GM12878 (cell line): ENCODE data around the gene MEOX1. TPM values are rescaled to one million over a fixed set of nuclear protein-coding genes. Genes with fewer than 3 reads are reported as not detected.
A peak's percentile ranks its signal among the peaks of the same experiment; 100 is the strongest.

ENCODE experiments used
- ATAC-seq: fragments of 200-7000 bp; cut with Tn5 transposase; 3 replicates; pipeline ENCODE4 v1.9.1; 2020; ENCODE audit warnings: mild to moderate bottlenecking, moderate library complexity
- BruUV-seq: library from RNA; stranded (reverse); fragments of 400-500 nt; replicated peaks from 2 replicates; lab custom pipeline; 2021; lab: Mats Ljungman, UMichigan
- CTCF ChIA-PET: fragments of 300-600 bp; sonication (Branson Sonifier 250); formaldehyde crosslinking; extraction: SDS; loops from one replicate; lab custom pipeline; 2021; ENCODE audit warnings: inconsistent platforms; lab: Yijun Ruan, JAX
- POLR2A ChIA-PET: fragments of 350-600 bp; formaldehyde crosslinking; extraction: SDS; loops from one replicate; lab custom pipeline; 2021; ENCODE audit warnings: inconsistent platforms; lab: Charles Lee
- RAD21 ChIA-PET: fragments of 300-600 bp; sonication (Branson Sonifier 250); formaldehyde crosslinking; loops from one replicate; lab custom pipeline; 2023; ENCODE audit warnings: antibody characterized with exemption; ENCODE audit not compliant: unreplicated experiment; lab: Charles Lee
- SMC1A ChIA-PET: fragments of 300-600 bp; sonication (Branson Sonifier 250); formaldehyde crosslinking; loops from one replicate; lab custom pipeline; 2023; ENCODE audit not compliant: unreplicated experiment, uncharacterized antibody; lab: Charles Lee
- DNase-seq: peaks from one replicate; pipeline ENCODE4 v3.0.0-alpha.2; 2011; ENCODE audit warnings: low read depth, low spot score
- FAIRE-seq: peaks from 3 replicates; lab custom pipeline; 2011; peaks lifted over from hg19 to GRCh38; lab: Jason Lieb, UNC
- H2AFZ ChIP-seq: 2 replicates; pipeline ENCODE4 v1.6.0; 2011; ENCODE audit warnings: low read depth, low read length, control low read depth; ENCODE audit not compliant: control insufficient read depth
- H3K27ac ChIP-seq: 2 replicates; pipeline ENCODE4 v1.5.1; 2011; ENCODE audit warnings: control low read depth; ENCODE audit not compliant: control insufficient read depth, insufficient read depth
- H3K27me3 ChIP-seq, 2 experiments: replicated peaks in 1 of 2; 2 replicates each; pipeline versions ENCODE4 v1.6.0 to v1.6.1; 2011; ENCODE audit warnings: low read length in 1 of 2; ENCODE audit not compliant: control insufficient read depth in 2 of 2, insufficient read depth in 2 of 2
- H3K36me3 ChIP-seq, 2 experiments: 2 replicates each; pipeline ENCODE4 v1.5.1; 2011; ENCODE audit warnings: low read length in 1 of 2; ENCODE audit not compliant: control insufficient read depth in 2 of 2, insufficient read depth in 2 of 2
- H3K4me1 ChIP-seq: 2 replicates; pipeline ENCODE4 v1.6.1; 2011; ENCODE audit warnings: mild to moderate bottlenecking, low read length, moderate library complexity, mixed read lengths; ENCODE audit not compliant: control insufficient read depth, insufficient read depth
- H3K4me2 ChIP-seq: 2 replicates; pipeline ENCODE4 v1.6.0; 2011; ENCODE audit warnings: control low read depth; ENCODE audit not compliant: control insufficient read depth, insufficient read depth
- H3K4me3 ChIP-seq: fragments of 200-600 bp; sonication (generic); 2 replicates; pipeline ENCODE4 v1.5.1; 2016
- H3K79me2 ChIP-seq: 2 replicates; pipeline ENCODE4 v1.6.0; 2011; ENCODE audit warnings: low read length; ENCODE audit not compliant: control insufficient read depth, insufficient read depth
- H3K9ac ChIP-seq: 2 replicates; pipeline ENCODE4 v1.8.0; 2011; ENCODE audit warnings: low read length, control low read depth, mixed read lengths; ENCODE audit not compliant: control insufficient read depth, insufficient read depth
- H3K9me3 ChIP-seq: replicated peaks from 3 replicates; pipeline ENCODE4 v1.5.1; 2011; ENCODE audit warnings: mild to moderate bottlenecking, low read length; ENCODE audit not compliant: control insufficient read depth, insufficient read depth
- H4K20me1 ChIP-seq: 2 replicates; pipeline ENCODE4 v1.6.0; 2011; ENCODE audit not compliant: control insufficient read depth, insufficient read depth
- BACH1 ChIP-seq: fragments of 450-650 bp; IDR thresholded peaks from 2 replicates; pipeline ENCODE4 v1.6.1; 2017; ENCODE audit warnings: mild to moderate bottlenecking, borderline replicate concordance
- BMI1 ChIP-seq: fragments of 450-650 bp; IDR thresholded peaks from 2 replicates; pipeline ENCODE4 v1.6.1; 2016; ENCODE audit warnings: mild to moderate bottlenecking, moderate library complexity, borderline replicate concordance
- CBFB ChIP-seq: IDR thresholded peaks from 2 replicates; pipeline ENCODE4 v1.6.1; 2016; ENCODE audit warnings: antibody characterized with exemption, low read depth
- EED ChIP-seq: sonication (generic); IDR thresholded peaks from 2 replicates; pipeline ENCODE4 v1.6.1; 2016; ENCODE audit warnings: antibody characterized with exemption, low read depth
- EGR1 ChIP-seq, 2 experiments: IDR thresholded peaks; 1 replicate in 1 of 2; 2 replicates in 1 of 2; pipeline ENCODE4 v1.6.1; 2011 to 2012; ENCODE audit warnings: low read depth in 2 of 2, low read length in 2 of 2, borderline replicate concordance in 1 of 2, mild to moderate bottlenecking in 1 of 2, moderate library complexity in 1 of 2
- EP300 ChIP-seq, 2 experiments: fragments of 150-350 bp in 1 of 2; IDR thresholded peaks; 2 replicates each; pipeline ENCODE4 v1.6.1; 2011 to 2012; ENCODE audit warnings: low read depth in 2 of 2, low read length in 2 of 2, borderline replicate concordance in 1 of 2, improper control_type of control experiment in 1 of 2, inconsistent platforms in 1 of 2; ENCODE audit not compliant: control insufficient read depth in 1 of 2
- GATAD2B ChIP-seq: fragments of 450-650 bp; conservative IDR thresholded peaks from 2 replicates; pipeline ENCODE4 v1.6.1; 2017; ENCODE audit warnings: low read depth, mild to moderate bottlenecking, moderate library complexity
- KLF5 ChIP-seq: fragments of 450-650 bp; IDR thresholded peaks from 2 replicates; pipeline ENCODE4 v1.6.1; 2014; ENCODE audit warnings: mild to moderate bottlenecking; ENCODE audit not compliant: partially characterized antibody
- MEF2B ChIP-seq: fragments of 450-650 bp; IDR thresholded peaks from 2 replicates; pipeline ENCODE4 v1.6.1; 2018; ENCODE audit warnings: mild to moderate bottlenecking, moderate library complexity; ENCODE audit not compliant: partially characterized antibody, poor library complexity, severe bottlenecking
- NR2F1 ChIP-seq: fragments of 450-650 bp; conservative IDR thresholded peaks from 2 replicates; pipeline ENCODE4 v1.6.1; 2017; ENCODE audit warnings: mild to moderate bottlenecking
- PAX5 ChIP-seq: IDR thresholded peaks from 2 replicates; pipeline ENCODE4 v1.6.1; 2011; ENCODE audit warnings: low read depth, low read length, borderline replicate concordance
- POU2F2 ChIP-seq: IDR thresholded peaks from 3 replicates; pipeline ENCODE4 v1.6.1; 2011; ENCODE audit warnings: low read depth, mild to moderate bottlenecking, low read length, borderline replicate concordance
- ZNF217 ChIP-seq: fragments of 450-650 bp; IDR thresholded peaks from 2 replicates; pipeline ENCODE4 v1.6.1; 2017; ENCODE audit warnings: antibody characterized with exemption, mild to moderate bottlenecking
- WGBS: methylation state at CpG from one replicate; pipeline ENCODE4 v1.1.6; 2016; ENCODE audit warnings: low lambda C conversion rate; ENCODE audit not compliant: insufficient replicate concordance, insufficient coverage; ENCODE audit errors: missing lambda C conversion rate; 5-methylcytosine and 5-hydroxymethylcytosine counted together
- in situ Hi-C: fragments of 300-500 bp; cut with MboI; formaldehyde crosslinking; loops from 9 replicates; pipeline ENCODE4 v1.14.3; 2018; ENCODE audit warnings: mixed read lengths
- intact Hi-C: fragments of 100-400 bp; cut with micrococcal nuclease; formaldehyde crosslinking; loops from one replicate; pipeline ENCODE4 v1.14.2; 2022; ENCODE audit not compliant: unreplicated experiment
- polyA plus RNA-seq, 11 experiments: library from polyadenylated mRNA; depleted of rRNA in 4 of 11; unstranded in 6 of 11; stranded (reverse) in 5 of 11; fragments of >200 nt; fragmentation: Nextera tagmentation in 4 of 11; fragmentation: Illumina TruSeq in 1 of 11; extraction: Ambion mirVana in 4 of 11; extraction: Trizol in 1 of 11; gene quantifications; 1 replicate in 1 of 11; 2 replicates in 10 of 11; pipeline versions ENCODE4 v1.2.1 to v1.2.3, GENCODE V29; 2011 to 2016; ENCODE audit warnings: inconsistent platforms in 2 of 11, missing spikeins in 2 of 11, low read depth in 1 of 11
- total RNA-seq, 4 experiments: library from RNA; depleted of rRNA in 3 of 4; stranded (reverse); fragments of >200 nt in 3 of 4; fragmentation: Illumina TruSeq in 1 of 4; extraction: Trizol in 1 of 4; gene quantifications; 2 replicates each; pipeline versions ENCODE4 v1.2.1 to v1.2.3, GENCODE V29; 2013 to 2021
- TF ChIP-seq, protein P1 (sequence below): fragments of 450-650 bp; IDR thresholded peaks from 2 replicates; pipeline ENCODE4 v1.6.1; 2016; ENCODE audit warnings: mild to moderate bottlenecking
- TF ChIP-seq, protein P2 (sequence below): fragments of 450-650 bp; IDR thresholded peaks from 2 replicates; pipeline ENCODE4 v1.6.1; 2017; ENCODE audit warnings: mild to moderate bottlenecking, low read depth, inconsistent platforms; ENCODE audit not compliant: poor library complexity, severe bottlenecking
- TF ChIP-seq, protein P3 (sequence below): fragments of 450-650 bp; IDR thresholded peaks from 2 replicates; pipeline ENCODE4 v1.6.1; 2017; ENCODE audit warnings: low read depth, mild to moderate bottlenecking, moderate library complexity

Gene MEOX1
- total and polyA plus RNA-seq, 10 of the 15 experiments (the other 5 are each of a cell fraction or from before 2014, with no cell fraction given): 0.19 to 9.4 (median 0.46) TPM

DNA sequence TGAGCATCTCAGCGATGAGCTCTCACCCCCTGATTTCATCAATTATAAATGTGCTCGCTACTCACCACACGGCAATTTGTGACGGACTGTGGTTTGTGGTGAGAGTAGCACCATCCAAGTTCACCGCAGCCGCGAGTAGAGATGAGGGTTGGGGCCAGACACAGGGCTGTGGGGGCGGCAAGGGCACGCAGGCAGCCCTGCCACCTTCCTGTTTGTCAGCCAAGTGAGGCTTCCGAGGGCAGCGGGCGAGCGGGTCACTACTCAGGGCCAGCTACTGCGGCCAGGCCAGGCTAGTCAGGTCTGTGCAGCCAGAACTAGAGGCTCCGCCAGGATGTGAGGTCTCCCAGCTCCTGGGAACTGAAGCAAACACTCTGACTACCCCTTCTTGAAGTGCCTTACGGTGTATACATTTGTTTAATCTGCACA lies 39.6 kb upstream of the MEOX1 start:
- Histone ChIP-seq H4K20me1 (no peaks in the 10 kb centered on the region), H3K9me3 (no peaks in the 10 kb centered on the region; the same call in 2 of the 3 replicates), H3K4me1 (peaks cover 8% of the 10 kb centered on the region), H3K4me2 (peak overlapping the region; percentile 72), H3K27me3 (peaks cover 0 to 2% of the 10 kb centered on the region in 2 experiments; a peak in 1 of 4 replicates), H3K27ac (no peak overlapping the region), H2AFZ (no peak overlapping the region), H3K79me2 (no peaks in the 10 kb centered on the region), H3K9ac (no peak overlapping the region; the same call in 1 of the 2 replicates), H3K36me3 (no peaks in the 10 kb centered on the region), H3K4me3 (no peak overlapping the region)
- peak; percentile 97 for ATAC-seq
- ChIA-PET SMC1A (interaction anchor here (0.6 to 12.4 kb wide), 7 partner anchors 9 to 203 kb away, joined by 3 to 171 read pairs (median 5); partner anchors contain the start of gene SOST), CTCF (interaction anchor here (0.6 to 13.6 kb wide), 6 partner anchors 9 to 125 kb away, joined by 3 to 515 read pairs (median 6); partner anchors contain the start of gene SOST), POLR2A (interaction anchor here (0.6 kb wide), 1 partner anchor 276 kb away, joined by 3 read pairs; no protein-coding TSS in a partner anchor), RAD21 (interaction anchor here (0.6 to 10.6 kb wide), 6 partner anchors 10 to 155 kb away, joined by 3 to 171 read pairs (median 4); partner anchors contain the start of genes ETV4 and SOST)
- peak; percentile 70 for FAIRE-seq
- in situ Hi-C loops (no loop called here), intact Hi-C loops (no loop called here)
- DNase-seq: peak; percentile 45
- 2% methylated on average over 16 of the region's 16 CpGs for WGBS
- BruUV-seq: no TSS peak
- 0 out of 2 replicates have a peak, but pooled peaks have one; percentile 19 for TF ChIP-seq EED
- TF ChIP-seq BACH1: peak; percentile 72; the same call in 1 of the 2 replicates
- TF ChIP-seq BMI1: peak; percentile 52; the same call in 1 of the 2 replicates
- TF ChIP-seq, protein P1, sequence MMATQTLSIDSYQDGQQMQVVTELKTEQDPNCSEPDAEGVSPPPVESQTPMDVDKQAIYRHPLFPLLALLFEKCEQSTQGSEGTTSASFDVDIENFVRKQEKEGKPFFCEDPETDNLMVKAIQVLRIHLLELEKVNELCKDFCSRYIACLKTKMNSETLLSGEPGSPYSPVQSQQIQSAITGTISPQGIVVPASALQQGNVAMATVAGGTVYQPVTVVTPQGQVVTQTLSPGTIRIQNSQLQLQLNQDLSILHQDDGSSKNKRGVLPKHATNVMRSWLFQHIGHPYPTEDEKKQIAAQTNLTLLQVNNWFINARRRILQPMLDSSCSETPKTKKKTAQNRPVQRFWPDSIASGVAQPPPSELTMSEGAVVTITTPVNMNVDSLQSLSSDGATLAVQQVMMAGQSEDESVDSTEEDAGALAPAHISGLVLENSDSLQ: peak; percentile 14; the same call in 1 of the 2 replicates
- peak; percentile 92 for TF ChIP-seq NR2F1
- TF ChIP-seq ZNF217: 0 out of 2 replicates have a peak, but pooled peaks have one; percentile 72
- peak; percentile 72 to 76; a peak in 3 of 4 replicates for TF ChIP-seq EP300 (IDR thresholded peaks at IDR 0.05; ENCODE audit: borderline replicate concordance in 1 of 2, control insufficient read depth in 1 of 2, low read depth in 2 of 2, low read length in 2 of 2)
- TF ChIP-seq KLF5: no peak
- TF ChIP-seq EGR1 (IDR thresholded peaks at IDR 0.05; ENCODE audit: borderline replicate concordance in 1 of 2, low read depth in 2 of 2, low read length in 2 of 2): peak in 1 of 2 experiments; percentile 59; a peak in 2 of 3 replicates
- peak; percentile 67 for TF ChIP-seq MEF2B
- TF ChIP-seq POU2F2: peak; percentile 69; the same call in 1 of the 3 replicates
- TF ChIP-seq, protein P2, sequence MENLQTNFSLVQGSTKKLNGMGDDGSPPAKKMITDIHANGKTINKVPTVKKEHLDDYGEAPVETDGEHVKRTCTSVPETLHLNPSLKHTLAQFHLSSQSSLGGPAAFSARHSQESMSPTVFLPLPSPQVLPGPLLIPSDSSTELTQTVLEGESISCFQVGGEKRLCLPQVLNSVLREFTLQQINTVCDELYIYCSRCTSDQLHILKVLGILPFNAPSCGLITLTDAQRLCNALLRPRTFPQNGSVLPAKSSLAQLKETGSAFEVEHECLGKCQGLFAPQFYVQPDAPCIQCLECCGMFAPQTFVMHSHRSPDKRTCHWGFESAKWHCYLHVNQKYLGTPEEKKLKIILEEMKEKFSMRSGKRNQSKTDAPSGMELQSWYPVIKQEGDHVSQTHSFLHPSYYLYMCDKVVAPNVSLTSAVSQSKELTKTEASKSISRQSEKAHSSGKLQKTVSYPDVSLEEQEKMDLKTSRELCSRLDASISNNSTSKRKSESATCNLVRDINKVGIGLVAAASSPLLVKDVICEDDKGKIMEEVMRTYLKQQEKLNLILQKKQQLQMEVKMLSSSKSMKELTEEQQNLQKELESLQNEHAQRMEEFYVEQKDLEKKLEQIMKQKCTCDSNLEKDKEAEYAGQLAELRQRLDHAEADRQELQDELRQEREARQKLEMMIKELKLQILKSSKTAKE: peak; percentile 61
- peak; percentile 85; the same call in 1 of the 2 replicates for TF ChIP-seq PAX5
- peak; percentile 67; the same call in 1 of the 2 replicates for TF ChIP-seq CBFB
- TF ChIP-seq GATAD2B: peak; percentile 81
- TF ChIP-seq, protein P3, sequence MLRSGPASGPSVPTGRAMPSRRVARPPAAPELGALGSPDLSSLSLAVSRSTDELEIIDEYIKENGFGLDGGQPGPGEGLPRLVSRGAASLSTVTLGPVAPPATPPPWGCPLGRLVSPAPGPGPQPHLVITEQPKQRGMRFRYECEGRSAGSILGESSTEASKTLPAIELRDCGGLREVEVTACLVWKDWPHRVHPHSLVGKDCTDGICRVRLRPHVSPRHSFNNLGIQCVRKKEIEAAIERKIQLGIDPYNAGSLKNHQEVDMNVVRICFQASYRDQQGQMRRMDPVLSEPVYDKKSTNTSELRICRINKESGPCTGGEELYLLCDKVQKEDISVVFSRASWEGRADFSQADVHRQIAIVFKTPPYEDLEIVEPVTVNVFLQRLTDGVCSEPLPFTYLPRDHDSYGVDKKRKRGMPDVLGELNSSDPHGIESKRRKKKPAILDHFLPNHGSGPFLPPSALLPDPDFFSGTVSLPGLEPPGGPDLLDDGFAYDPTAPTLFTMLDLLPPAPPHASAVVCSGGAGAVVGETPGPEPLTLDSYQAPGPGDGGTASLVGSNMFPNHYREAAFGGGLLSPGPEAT: 0 out of 2 replicates have a peak, but pooled peaks have one; percentile 44
